Activated CD4-positive, alpha-beta T cell treated with anti-CD3 and anti-CD28 coated beads, Interleukin-2, amount 50 U/mL, for 4 hours (primary cell): ENCODE data around the gene GAL3ST2.

Experiments
- DNase-seq, 2 experiments: peaks; one replicate each; pipeline ENCODE4 v3.0.0-alpha.2; 2020

GAL3ST2 gene

GRCh38 chr2:241846406-241846805 lies 69.8 kb downstream of the GAL3ST2 start:
- DNase-seq: no peak

- no peak for DNase-seq
Measured at GRCh38 chr2:241848761-241849615, 72.4 kb downstream of the GAL3ST2 start.

- DNase-seq: no peak
Measured at GRCh38 chr2:241849616-241850543, 73.3 kb downstream of the GAL3ST2 start.

- no peak for DNase-seq
Measured at GRCh38 chr2:241850544-241851324, 74.1 kb downstream of the GAL3ST2 start.

GRCh38 chr2:241851325-241852115 lies 74.9 kb downstream of the GAL3ST2 start:
- no peak for DNase-seq

- DNase-seq: no peak
Measured at GRCh38 chr2:241852116-241852980, 75.7 kb downstream of the GAL3ST2 start.

- DNase-seq: no peak
Measured at GRCh38 chr2:241852981-241853631, 76.5 kb downstream of the GAL3ST2 start.
